Thymus (tissue), 11 donors: ENCODE measurements around the gene PDE10A. TPM values are rescaled to one million over a fixed set of nuclear protein-coding genes. Genes with fewer than 3 reads are reported as not detected.

ENCODE experiments used
- DNase-seq, 9 donors: peaks; one replicate each; pipeline ENCODE4 v3.0.0-alpha.2; 2013; ENCODE audit warnings: low spot score in 9 of 9, low read depth in 6 of 9, missing footprints in 1 of 9
- H3K27ac ChIP-seq, 2 donors: one replicate each; pipeline ENCODE4 v1.5.1; 2013; ENCODE audit warnings: control low read depth in 1 of 2, low read depth in 1 of 2, low read length in 1 of 2, mild to moderate bottlenecking in 1 of 2, moderate library complexity in 1 of 2
- H3K27me3 ChIP-seq, 2 donors: one replicate each; pipeline ENCODE4 v1.5.1; 2013; ENCODE audit warnings: low read length in 1 of 2; ENCODE audit not compliant: control insufficient read depth in 2 of 2, insufficient read depth in 1 of 2
- H3K36me3 ChIP-seq, 2 donors: one replicate each; pipeline ENCODE4 v1.5.1; 2013; ENCODE audit warnings: low read length in 1 of 2, mild to moderate bottlenecking in 1 of 2, moderate library complexity in 1 of 2; ENCODE audit not compliant: control insufficient read depth in 2 of 2, insufficient read depth in 2 of 2
- H3K4me1 ChIP-seq, 2 donors: one replicate each; pipeline ENCODE4 v1.5.1; 2013; ENCODE audit warnings: low read length in 2 of 2; ENCODE audit not compliant: control insufficient read depth in 2 of 2, insufficient read depth in 2 of 2
- H3K4me3 ChIP-seq, 2 donors: one replicate each; pipeline ENCODE4 v1.5.1; 2013; ENCODE audit warnings: low read length in 2 of 2, control low read depth in 1 of 2, mild to moderate bottlenecking in 1 of 2
- H3K9me3 ChIP-seq, 2 donors: one replicate each; pipeline ENCODE4 v1.5.1; 2013; ENCODE audit warnings: low read length in 1 of 2, mild to moderate bottlenecking in 1 of 2; ENCODE audit not compliant: control insufficient read depth in 2 of 2, insufficient read depth in 1 of 2
- WGBS: extraction: QIAGEN DNeasy Blood & Tissue Kit; methylation state at CpG from one replicate; pipeline ENCODE4 v1.1.7; 2013; 5-methylcytosine and 5-hydroxymethylcytosine counted together
- polyA plus RNA-seq: library from polyadenylated mRNA; stranded (reverse); fragments of 200-250 nt; gene quantifications from one replicate; pipeline ENCODE4 v1.2.3, GENCODE V29; 2013
- total RNA-seq: library from RNA; stranded (reverse); fragments of 120-200 nt; gene quantifications from one replicate; pipeline ENCODE4 v1.2.4, GENCODE V29; 2013
- donor health status: healthy.

Gene PDE10A
- total and polyA plus RNA-seq, 2 donors = 0.94 to 3.2 TPM

GRCh38 chr6:165577556-165577955, 85.5 kb downstream of the PDE10A start:
- Histone ChIP-seq H3K27me3 (no peaks in the 10 kb centered on the region), H3K27ac (no peak overlapping the region), H3K9me3 (no peaks in the 10 kb centered on the region), H3K4me3 (no peak overlapping the region), H3K36me3 (no peaks in the 10 kb centered on the region), H3K4me1 (no peaks in the 10 kb centered on the region)
- WGBS = 94% methylated on average over 13 of the region's 13 CpGs
- no peak for DNase-seq

DNA sequence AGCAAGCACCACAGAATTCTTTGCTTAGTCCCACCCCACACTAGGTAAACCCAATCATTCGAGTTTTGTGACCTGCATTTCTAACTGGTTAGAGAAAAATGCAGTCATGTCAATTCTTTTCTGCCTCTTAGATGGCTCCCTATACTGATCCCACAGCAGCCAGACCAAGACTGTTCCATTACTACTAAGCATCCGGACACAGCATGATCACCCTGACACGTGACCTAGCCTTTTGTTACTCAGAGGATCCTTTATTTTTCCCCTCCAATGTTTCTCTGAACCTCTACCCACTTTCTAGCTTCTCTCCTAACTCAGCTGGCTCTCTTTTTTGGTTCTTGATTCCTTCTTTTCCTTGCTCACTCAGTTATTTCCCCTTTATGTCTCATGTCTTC, 87.9 kb downstream of the PDE10A start:
- DNase-seq = no peak
- H3K27me3 ChIP-seq = no peaks in the 10 kb centered on the region
- WGBS = 71% methylated on average over 3 of the region's 3 CpGs
- H3K27ac ChIP-seq = no peak overlapping the region
- no peaks in the 10 kb centered on the region for H3K36me3 ChIP-seq
- H3K4me1 ChIP-seq = no peaks in the 10 kb centered on the region
- no peaks in the 10 kb centered on the region for H3K9me3 ChIP-seq
- no peak overlapping the region for H3K4me3 ChIP-seq

- H3K9me3 ChIP-seq = no peaks in the 10 kb centered on the region
- WGBS = 95% methylated on average over 6 of the region's 6 CpGs
- H3K36me3 ChIP-seq = no peaks in the 10 kb centered on the region
- no peaks in the 10 kb centered on the region for H3K4me1 ChIP-seq
- H3K27ac ChIP-seq = no peak overlapping the region
- no peak overlapping the region for H3K4me3 ChIP-seq
- no peaks in the 10 kb centered on the region for H3K27me3 ChIP-seq
- no peak for DNase-seq
Observed at GRCh38 chr6:165574220-165575157, 88.6 kb downstream of the PDE10A start.

GRCh38 chr6:165573671-165574070, 89.4 kb downstream of the PDE10A start:
- Histone ChIP-seq H3K9me3 (no peaks in the 10 kb centered on the region), H3K36me3 (no peaks in the 10 kb centered on the region), H3K27me3 (no peaks in the 10 kb centered on the region), H3K27ac (no peak overlapping the region), H3K4me1 (no peaks in the 10 kb centered on the region), H3K4me3 (no peak overlapping the region)
- DNase-seq = no peak
- 77% methylated on average over 5 of the region's 5 CpGs for WGBS

GRCh38 chr6:165571721-165572132, 91.3 kb downstream of the PDE10A start:
- DNase-seq = peak in 2 of 9 donors; percentile 7 to 21
- H3K27me3 ChIP-seq = no peaks in the 10 kb centered on the region
- WGBS = 34% methylated on average over 3 of the region's 3 CpGs

GRCh38 chr6:165571068-165571682, 91.9 kb downstream of the PDE10A start:
- Histone ChIP-seq H3K27me3 (no peaks in the 10 kb centered on the region), H3K36me3 (no peaks in the 10 kb centered on the region), H3K27ac (no peak overlapping the region), H3K4me3 (no peak overlapping the region), H3K4me1 (no peaks in the 10 kb centered on the region), H3K9me3 (no peaks in the 10 kb centered on the region)
- DNase-seq = no peak
- WGBS = 95% methylated on average over 2 of the region's 2 CpGs

More at GRCh38 chr6:165571721-165572132, 91.3 kb downstream of the PDE10A start:
- Histone ChIP-seq H3K4me1 (no peaks in the 10 kb centered on the region), H3K9me3 (no peaks in the 10 kb centered on the region), H3K4me3 (no peak overlapping the region), H3K36me3 (no peaks in the 10 kb centered on the region), H3K27ac (no peak overlapping the region)

- Histone ChIP-seq H3K4me1 (no peaks in the 10 kb centered on the region), H3K9me3 (no peaks in the 10 kb centered on the region), H3K27me3 (no peaks in the 10 kb centered on the region), H3K27ac (no peak overlapping the region), H3K36me3 (no peaks in the 10 kb centered on the region), H3K4me3 (no peak overlapping the region)
- 58% methylated on average over 2 of the region's 2 CpGs for WGBS
- no peak for DNase-seq
Observed at GRCh38 chr6:165568326-165568725, 94.7 kb downstream of the PDE10A start.

DNA sequence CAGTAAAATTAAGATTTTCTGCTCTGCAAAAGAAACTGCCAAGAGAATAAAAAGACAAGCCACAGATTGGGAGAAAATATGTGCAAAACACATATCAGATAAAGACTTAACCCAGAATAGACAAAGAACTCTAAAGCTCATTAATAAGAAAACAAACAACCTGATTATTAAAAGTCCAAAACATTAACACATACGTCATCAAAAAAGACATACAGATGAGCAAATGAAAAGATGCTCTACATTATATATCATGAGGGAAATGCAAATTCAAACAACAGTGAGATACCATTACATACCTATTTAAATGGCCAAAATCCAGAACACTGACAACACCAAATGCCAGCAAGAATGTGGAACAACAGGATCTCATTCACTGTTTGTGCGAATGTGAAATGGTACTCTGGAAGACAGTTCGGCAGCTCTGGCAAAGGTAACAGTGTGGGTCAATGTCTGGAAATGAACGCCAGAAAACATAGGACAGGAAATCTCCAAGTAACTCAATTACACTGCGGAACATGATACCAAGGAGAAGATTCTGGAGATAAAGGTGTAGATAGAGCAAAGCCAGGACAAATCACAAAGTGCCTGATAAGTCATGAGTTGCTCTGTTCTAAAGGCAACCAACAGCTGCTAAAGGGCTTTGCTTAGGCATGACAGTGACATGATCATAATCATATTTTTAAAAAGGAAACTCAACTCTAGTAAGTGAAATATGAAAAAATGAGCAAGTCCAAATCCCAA, 96.8 kb downstream of the PDE10A start:
- Histone ChIP-seq H3K27ac (no peak overlapping the region), H3K4me1 (no peaks in the 10 kb centered on the region), H3K9me3 (no peaks in the 10 kb centered on the region), H3K36me3 (no peaks in the 10 kb centered on the region), H3K4me3 (no peak overlapping the region), H3K27me3 (no peaks in the 10 kb centered on the region)
- 95% methylated on average over 5 of the region's 5 CpGs for WGBS
- no peak for DNase-seq
